HL-60 (cell line): ENCODE measurements around the gene ECHS1.

Source experiments
- GABPA ChIP-seq: IDR thresholded peaks from 2 replicates; pipeline ENCODE4 v1.6.1; 2012; ENCODE audit warnings: low read depth
- POLR2AphosphoS5 ChIP-seq: IDR thresholded peaks from 2 replicates; pipeline ENCODE4 v1.6.1; 2012; ENCODE audit warnings: low read depth
- TF ChIP-seq, protein P1 (sequence below): IDR thresholded peaks from one replicate; pipeline ENCODE4 v1.5.1; 2011; ENCODE audit warnings: low read length, control low read depth, inconsistent platforms; ENCODE audit not compliant: insufficient read depth

DNA sequence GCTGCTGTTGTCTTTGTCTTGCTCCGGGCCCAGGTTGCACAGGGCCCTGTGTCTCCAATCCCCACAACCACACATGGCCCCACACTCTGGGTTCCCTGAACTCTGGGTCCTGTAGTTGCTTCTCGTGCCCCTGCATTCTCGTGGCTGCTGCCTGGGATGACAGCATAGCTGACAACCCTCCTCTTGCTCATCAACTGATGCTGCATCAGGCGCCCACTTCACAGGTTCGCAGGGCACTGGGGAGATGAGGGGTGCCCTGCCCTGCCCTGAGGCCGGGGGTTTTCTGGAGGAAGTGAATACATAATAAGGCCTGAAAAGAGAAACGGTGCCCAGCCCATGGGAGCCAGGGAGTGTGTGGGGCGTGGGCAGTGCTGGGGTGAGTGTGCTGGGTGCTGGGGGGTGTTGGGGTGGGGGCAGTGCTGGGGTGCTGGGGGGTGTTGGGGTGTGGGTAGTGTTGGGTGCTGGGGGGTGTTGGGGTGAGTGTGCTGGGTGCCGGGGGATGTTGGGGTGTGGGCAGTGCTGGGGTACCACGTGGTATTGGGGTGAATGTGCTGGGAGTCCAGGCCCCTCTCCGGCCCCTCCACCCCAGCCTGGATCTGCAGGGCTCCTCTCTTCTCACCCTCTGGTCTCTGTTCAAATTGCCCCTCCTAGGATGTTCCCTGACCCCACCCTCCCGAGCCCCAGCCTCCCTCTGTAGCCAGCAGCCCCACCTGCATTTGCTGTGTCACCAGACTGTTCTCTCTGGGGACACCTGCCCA lies 18.8 kb upstream of the ECHS1 start:
- TF ChIP-seq, protein P1, sequence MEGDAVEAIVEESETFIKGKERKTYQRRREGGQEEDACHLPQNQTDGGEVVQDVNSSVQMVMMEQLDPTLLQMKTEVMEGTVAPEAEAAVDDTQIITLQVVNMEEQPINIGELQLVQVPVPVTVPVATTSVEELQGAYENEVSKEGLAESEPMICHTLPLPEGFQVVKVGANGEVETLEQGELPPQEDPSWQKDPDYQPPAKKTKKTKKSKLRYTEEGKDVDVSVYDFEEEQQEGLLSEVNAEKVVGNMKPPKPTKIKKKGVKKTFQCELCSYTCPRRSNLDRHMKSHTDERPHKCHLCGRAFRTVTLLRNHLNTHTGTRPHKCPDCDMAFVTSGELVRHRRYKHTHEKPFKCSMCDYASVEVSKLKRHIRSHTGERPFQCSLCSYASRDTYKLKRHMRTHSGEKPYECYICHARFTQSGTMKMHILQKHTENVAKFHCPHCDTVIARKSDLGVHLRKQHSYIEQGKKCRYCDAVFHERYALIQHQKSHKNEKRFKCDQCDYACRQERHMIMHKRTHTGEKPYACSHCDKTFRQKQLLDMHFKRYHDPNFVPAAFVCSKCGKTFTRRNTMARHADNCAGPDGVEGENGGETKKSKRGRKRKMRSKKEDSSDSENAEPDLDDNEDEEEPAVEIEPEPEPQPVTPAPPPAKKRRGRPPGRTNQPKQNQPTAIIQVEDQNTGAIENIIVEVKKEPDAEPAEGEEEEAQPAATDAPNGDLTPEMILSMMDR, result no peak
- TF ChIP-seq GABPA (no peak), POLR2AphosphoS5 (no peak)
